Lower leg skin (tissue), 3 donors: ENCODE data around the gene TESK2.

Source experiments
- CTCF ChIP-seq, 3 donors: fragments of 450-650 bp; IDR thresholded peaks; one replicate each; pipeline ENCODE4 v1.5.1; 2016; ENCODE audit warnings: antibody characterized with exemption in 3 of 3, mild to moderate bottlenecking in 3 of 3, moderate library complexity in 2 of 3
- POLR2A ChIP-seq, 2 donors: fragments of 450-650 bp; IDR thresholded peaks; one replicate each; pipeline ENCODE4 v1.6.1; 2016 to 2017; ENCODE audit warnings: antibody characterized with exemption in 2 of 2, mild to moderate bottlenecking in 1 of 2, moderate library complexity in 1 of 2

GRCh38 chr1:45353685-45354084 lies 137.3 kb downstream of the TESK2 start:
- TF ChIP-seq CTCF (IDR thresholded peaks at IDR 0.05) = no peak
- no peak for TF ChIP-seq POLR2A (IDR thresholded peaks at IDR 0.05)
